Thoracic aorta (tissue), 2 donors: ENCODE data around the gene PLS1. TPM values are rescaled to one million over a fixed set of nuclear protein-coding genes. Genes with fewer than 3 reads are reported as not detected.
"Not testable (repeated sequence)": the region's sequence is repeated elsewhere in the genome, so short reads cannot be mapped to it uniquely, and the experiment has no call there.

ENCODE experiments used
- ATAC-seq: fragments of 150-250 bp; one replicate; pipeline ENCODE4 v1.8.0; 2017; ENCODE audit warnings: low read depth; ENCODE audit not compliant: insufficient number of reproducible peaks, low FRiP score
- DNase-seq: peaks from one replicate; pipeline ENCODE4 v3.0.0-alpha.2; 2020; ENCODE audit warnings: low spot score
- H3K27ac ChIP-seq, 2 donors: fragments of 200-600 bp; sonication (generic); 1 replicate in 1 of 2; 2 replicates in 1 of 2; pipeline ENCODE4 v1.5.1; 2016; ENCODE audit warnings: mild to moderate bottlenecking in 2 of 2, moderate library complexity in 2 of 2
- H3K27me3 ChIP-seq: fragments of 200-600 bp; sonication (generic); replicated peaks from 2 replicates; pipeline ENCODE4 v1.6.0; 2016; ENCODE audit warnings: mild to moderate bottlenecking; ENCODE audit not compliant: insufficient read depth
- H3K36me3 ChIP-seq: fragments of 200-600 bp; sonication (generic); one replicate; pipeline ENCODE4 v1.5.1; 2016
- H3K4me1 ChIP-seq, 2 donors: fragments of 200-600 bp; sonication (generic); 1 replicate in 1 of 2; 2 replicates in 1 of 2; pipeline versions ENCODE4 v1.5.1 to v1.6.0; 2016; ENCODE audit warnings: low read depth in 2 of 2, mild to moderate bottlenecking in 1 of 2; ENCODE audit not compliant: control insufficient read depth in 1 of 2
- H3K4me3 ChIP-seq: fragments of 200-600 bp; sonication (generic); 2 replicates; pipeline ENCODE4 v1.5.1; 2016; ENCODE audit warnings: mild to moderate bottlenecking
- H3K9me3 ChIP-seq: fragments of 200-600 bp; sonication (generic); 2 replicates; pipeline ENCODE4 v1.5.1; 2016
- total RNA-seq, 2 donors: library from RNA; depleted of rRNA; stranded (reverse); fragments of >200 nt; gene quantifications; one replicate each; pipeline versions ENCODE4 v1.1.0 to v1.2.3, GENCODE V29; 2016
- TF ChIP-seq, protein P1 (sequence below): fragments of 200-600 bp; sonication (generic); IDR thresholded peaks from one replicate; pipeline ENCODE4 v1.5.1; 2019; ENCODE audit warnings: antibody characterized with exemption

Gene PLS1
- total RNA-seq, 2 donors from 2014 or later, result 0.54 to 1.4 TPM

DNA sequence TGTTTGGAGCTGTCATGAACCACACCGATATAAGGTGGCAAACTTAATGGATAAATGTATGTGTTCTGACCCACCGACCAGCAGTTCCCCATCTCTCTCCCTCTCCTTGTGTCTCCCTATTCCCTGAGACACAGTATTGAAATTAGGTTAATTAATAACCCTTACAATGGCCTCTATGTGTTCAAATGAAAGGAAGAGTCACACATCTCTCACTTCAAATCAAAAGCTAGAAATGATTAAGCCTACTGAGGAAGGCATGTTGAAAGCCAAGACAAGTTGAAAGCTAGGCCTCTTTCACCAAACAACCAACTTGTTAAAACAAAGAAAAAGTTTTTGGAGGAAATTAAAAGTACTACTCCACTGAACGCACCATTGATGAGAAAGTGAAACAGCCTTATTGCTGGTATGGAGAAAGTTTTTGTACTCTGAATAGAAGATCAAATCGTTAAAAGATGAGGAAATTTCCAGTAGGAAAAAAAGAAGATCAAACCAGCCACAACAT is 32.6 kb upstream of the PLS1 start:
- TF ChIP-seq, protein P1, sequence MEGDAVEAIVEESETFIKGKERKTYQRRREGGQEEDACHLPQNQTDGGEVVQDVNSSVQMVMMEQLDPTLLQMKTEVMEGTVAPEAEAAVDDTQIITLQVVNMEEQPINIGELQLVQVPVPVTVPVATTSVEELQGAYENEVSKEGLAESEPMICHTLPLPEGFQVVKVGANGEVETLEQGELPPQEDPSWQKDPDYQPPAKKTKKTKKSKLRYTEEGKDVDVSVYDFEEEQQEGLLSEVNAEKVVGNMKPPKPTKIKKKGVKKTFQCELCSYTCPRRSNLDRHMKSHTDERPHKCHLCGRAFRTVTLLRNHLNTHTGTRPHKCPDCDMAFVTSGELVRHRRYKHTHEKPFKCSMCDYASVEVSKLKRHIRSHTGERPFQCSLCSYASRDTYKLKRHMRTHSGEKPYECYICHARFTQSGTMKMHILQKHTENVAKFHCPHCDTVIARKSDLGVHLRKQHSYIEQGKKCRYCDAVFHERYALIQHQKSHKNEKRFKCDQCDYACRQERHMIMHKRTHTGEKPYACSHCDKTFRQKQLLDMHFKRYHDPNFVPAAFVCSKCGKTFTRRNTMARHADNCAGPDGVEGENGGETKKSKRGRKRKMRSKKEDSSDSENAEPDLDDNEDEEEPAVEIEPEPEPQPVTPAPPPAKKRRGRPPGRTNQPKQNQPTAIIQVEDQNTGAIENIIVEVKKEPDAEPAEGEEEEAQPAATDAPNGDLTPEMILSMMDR, result no peak
- peaks cover 29% of the 10 kb centered on the region for H3K36me3 ChIP-seq
- no peaks in the 10 kb centered on the region for H3K9me3 ChIP-seq
- no peak for DNase-seq
- no peak overlapping the region for H3K27ac ChIP-seq
- H3K4me3 ChIP-seq, result no peak overlapping the region
- no peaks in the 10 kb centered on the region for H3K27me3 ChIP-seq
- no peaks in the 10 kb centered on the region for H3K4me1 ChIP-seq
- ATAC-seq, result no peak

DNA sequence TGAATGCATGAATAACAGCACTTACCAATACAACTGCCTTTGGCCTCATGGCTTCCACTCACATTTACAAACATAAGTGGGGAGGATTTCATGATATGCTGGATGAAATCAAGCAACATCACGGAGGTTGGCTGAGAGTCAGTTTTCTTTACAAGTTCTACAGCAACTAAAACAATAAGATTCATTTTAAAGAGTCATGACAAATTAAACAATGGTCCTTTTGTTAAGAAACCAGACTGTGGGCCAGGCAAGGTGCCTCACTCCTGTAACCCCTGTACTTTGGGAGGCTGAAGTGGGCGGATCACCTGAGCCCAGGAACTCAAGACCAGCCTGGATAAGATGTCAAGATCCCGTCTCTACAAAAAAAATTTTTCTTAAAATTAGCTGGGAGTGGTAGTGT is 30.1 kb upstream of the PLS1 start:
- no peak overlapping the region for H3K27ac ChIP-seq
- no peaks in the 10 kb centered on the region for H3K9me3 ChIP-seq
- DNase-seq (no peak), ATAC-seq (no peak)
- H3K4me3 ChIP-seq, result no peak overlapping the region
- H3K27me3 ChIP-seq, result no peaks in the 10 kb centered on the region
- TF ChIP-seq, protein P1, result no peak
- peaks cover 21% of the 10 kb centered on the region for H3K36me3 ChIP-seq
- no peaks in the 10 kb centered on the region for H3K4me1 ChIP-seq

DNA sequence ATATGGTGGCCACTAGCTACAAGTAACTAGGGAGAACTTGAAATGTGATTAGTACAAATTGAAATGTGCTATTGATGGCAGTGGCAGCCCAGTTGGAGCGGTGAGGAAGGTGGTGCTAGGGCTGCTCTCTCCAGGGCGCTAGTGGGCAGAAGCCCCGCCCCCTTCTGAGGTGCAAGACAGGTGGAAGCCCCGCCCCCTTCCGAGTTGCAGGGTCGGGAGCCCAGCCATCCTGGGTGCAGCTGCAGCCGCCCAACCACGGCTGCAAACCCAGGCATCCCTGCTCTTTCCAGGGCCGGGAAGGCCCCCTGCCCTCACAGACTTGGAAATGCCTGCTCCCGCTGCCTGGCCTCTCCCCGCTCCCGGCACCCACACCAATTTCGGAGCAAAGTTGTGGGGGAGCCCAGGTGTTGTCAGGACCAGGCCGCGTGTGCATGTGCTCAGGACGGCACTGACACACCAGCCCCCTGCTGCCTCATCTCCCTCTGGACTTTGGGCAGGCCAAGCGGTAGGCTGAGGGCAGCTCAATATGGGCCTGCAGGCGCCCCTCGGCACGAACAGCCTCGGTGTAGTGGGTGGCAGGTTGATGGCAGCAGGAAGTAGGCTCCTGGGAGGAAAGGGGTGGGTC is 27.7 kb upstream of the PLS1 start:
- H3K9me3 ChIP-seq, result no peaks in the 10 kb centered on the region
- no peaks in the 10 kb centered on the region for H3K4me1 ChIP-seq
- no peak overlapping the region for H3K27ac ChIP-seq
- H3K4me3 ChIP-seq, result no peak overlapping the region
- TF ChIP-seq, protein P1, result no peak
- no peak for DNase-seq
- ATAC-seq, result no peak
- H3K27me3 ChIP-seq, result no peaks in the 10 kb centered on the region
- H3K36me3 ChIP-seq, result peaks cover 7% of the 10 kb centered on the region

DNA sequence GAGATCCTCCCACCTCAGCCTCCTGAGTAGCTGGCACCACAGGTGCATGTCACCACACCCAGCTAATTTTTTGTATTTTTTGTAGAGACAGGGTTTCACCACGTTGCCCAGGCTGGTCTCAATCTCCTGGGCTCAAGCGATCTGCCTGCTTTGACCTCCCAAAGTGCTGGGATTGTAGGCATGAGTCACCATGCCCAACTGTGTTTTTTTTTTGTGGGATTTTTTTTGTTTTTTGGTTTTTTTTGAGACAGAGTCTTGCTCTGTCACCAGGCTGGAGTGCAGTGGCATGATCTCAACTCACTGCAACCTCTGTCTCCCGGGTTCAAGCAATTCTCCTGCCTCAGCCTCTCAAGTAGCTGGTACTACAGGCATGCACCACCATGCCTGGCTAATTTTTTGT is 26.8 kb upstream of the PLS1 start:
- H3K4me1 ChIP-seq, H3K27me3 ChIP-seq, H3K4me3 ChIP-seq, H3K9me3 ChIP-seq, H3K27ac ChIP-seq, ATAC-seq, DNase-seq, H3K36me3 ChIP-seq: not testable (repeated sequence)

DNA sequence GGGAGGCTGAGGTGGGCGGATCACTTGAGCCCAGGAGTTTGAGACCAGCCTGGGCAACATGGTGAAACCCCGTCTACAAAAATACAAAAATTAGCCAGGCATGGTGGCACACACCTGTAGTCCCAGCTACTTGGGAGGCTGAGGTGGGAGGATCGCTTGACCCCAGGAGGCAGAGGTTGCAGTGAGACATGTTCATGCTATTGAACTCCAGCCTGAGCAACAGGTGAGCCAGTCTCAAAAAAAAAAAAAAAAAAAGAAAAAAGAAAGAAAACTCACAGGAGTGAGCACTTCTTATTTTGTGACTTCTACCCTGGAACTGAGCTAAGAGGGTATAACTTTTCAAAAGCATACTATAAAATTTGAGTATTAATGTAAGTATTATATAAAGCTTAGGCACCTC is 22.0 kb upstream of the PLS1 start:
- not testable (repeated sequence) for H3K4me3 ChIP-seq, H3K27me3 ChIP-seq, H3K9me3 ChIP-seq, ATAC-seq, DNase-seq, H3K36me3 ChIP-seq, H3K27ac ChIP-seq
- peaks cover 13 to 15% of the 10 kb centered on the region in 2 donors for H3K4me1 ChIP-seq

DNA sequence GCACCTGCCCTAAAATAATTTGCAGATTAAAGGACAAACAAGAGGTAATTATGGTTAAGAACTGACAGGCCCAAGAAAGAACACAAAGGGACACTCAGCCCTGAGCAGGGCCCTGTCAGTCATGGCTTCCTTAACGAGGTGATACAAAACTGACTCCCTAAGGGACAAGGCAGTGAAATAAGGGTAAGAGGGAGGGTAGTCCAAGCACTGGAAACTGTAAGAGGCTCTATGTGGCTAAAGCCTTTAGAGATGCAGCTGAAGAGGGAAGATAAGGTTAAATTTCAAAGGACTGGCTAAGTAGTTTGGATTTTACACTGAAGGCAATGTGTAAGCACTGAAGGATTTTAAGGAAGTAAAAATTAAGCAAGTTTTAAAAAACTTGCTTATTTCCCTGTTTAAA is 21.5 kb upstream of the PLS1 start:
- H3K4me3 ChIP-seq, result no peak overlapping the region
- H3K27me3 ChIP-seq, result no peaks in the 10 kb centered on the region
- H3K4me1 ChIP-seq, result peaks cover 13 to 20% of the 10 kb centered on the region in 2 donors
- ATAC-seq (no peak), DNase-seq (no peak)
- no peaks in the 10 kb centered on the region for H3K9me3 ChIP-seq
- H3K36me3 ChIP-seq, result no peaks in the 10 kb centered on the region
- TF ChIP-seq, protein P1, result no peak
- no peak overlapping the region for H3K27ac ChIP-seq
